ENCODE measurements around the gene RPS16. TPM values are rescaled to one million over a fixed set of nuclear protein-coding genes. Genes with fewer than 3 reads are reported as not detected.

RPS16 gene
- polyA plus RNA-seq, 3 donors = 689 to 2,619 (median 1,038) TPM

GRCh38 chr19:39430675-39431593, 4.8 kb downstream of the RPS16 start:
- Mint-ChIP-seq H3K36me3 (peaks cover 28 to 30% of the 10 kb centered on the region in 2 donors), H3K9me3 (peaks cover 0 to 3% (median 0%) of the 10 kb centered on the region in 7 donors), H3K27me3 (ENCODE audit: low read depth in 3 of 3) (peaks cover 2 to 6% (median 4%) of the 10 kb centered on the region in 3 donors), H3K4me3 (peak overlapping the region; percentile 39 to 60), H3K4me1 (peaks cover 32% of the 10 kb centered on the region), H3K27ac (peak overlapping the region; percentile 97 to 99 (median 98))
- Histone ChIP-seq H3K79me2 (ENCODE audit: insufficient read depth, low read length) (peaks cover 32% of the 10 kb centered on the region), H2AFZ (ENCODE audit: insufficient read depth, low read depth, low read length, poor library complexity, severe bottlenecking) (no peak overlapping the region), H3K4me3 (replicated peaks in 1 of 3; ENCODE audit: low read depth in 2 of 3, low read length in 3 of 3) (peak overlapping the region in 2 of 3 experiments; percentile 10 to 57), H3K36me3 (replicated peaks in 1 of 2; ENCODE audit: control insufficient read depth in 1 of 2, insufficient read depth in 2 of 2, low read length in 2 of 2) (peaks cover 24 to 30% of the 10 kb centered on the region in 2 donors), H3K9me3 (replicated peaks in 1 of 2; ENCODE audit: control insufficient read depth in 1 of 2, insufficient read depth in 1 of 2, low read length in 2 of 2) (no peaks in the 10 kb centered on the region), H3K4me1 (ENCODE audit: control insufficient read depth in 1 of 2, insufficient read depth in 2 of 2, low read length in 2 of 2) (peaks cover 31 to 39% of the 10 kb centered on the region in 2 donors), H3K9ac (ENCODE audit: insufficient read depth, low read length, poor library complexity, severe bottlenecking) (peak overlapping the region; percentile 76), H3K4me2 (replicated peaks; ENCODE audit: extremely low read depth, low read length, poor library complexity, severe bottlenecking) (peak overlapping the region; percentile 65), H4K20me1 (ENCODE audit: insufficient read depth, low read length) (peaks cover 19% of the 10 kb centered on the region), H3K27me3 (ENCODE audit: control insufficient read depth in 2 of 2, insufficient read depth in 2 of 2, low read length in 2 of 2) (peaks cover 0 to 7% of the 10 kb centered on the region in 2 donors), H3K27ac (ENCODE audit: low read depth in 1 of 2, low read length in 2 of 2) (peak overlapping the region; percentile 92 to 99)
- peak; percentile 95 to 99 (median 98) for DNase-seq
- WGBS (ENCODE audit: insufficient coverage) = 79% methylated on average over 4 of the region's 25 CpGs
- intact Hi-C loops (cut with micrococcal nuclease) = loop anchor here in 1 of 2 donors (2.0 kb wide), 2 partner anchors 18 to 34 kb away; partner anchors contain the start of gene PLEKHG2
- no peak for TF ChIP-seq CTCF (IDR thresholded peaks at IDR 0.05)

- peak in 1 of 3 donors; percentile 60 for DNase-seq
- peaks cover 10% of the 10 kb centered on the region for H4K20me1 ChIP-seq (ENCODE audit: insufficient read depth, low read length)
- H2AFZ ChIP-seq (ENCODE audit: insufficient read depth, low read depth, low read length, poor library complexity, severe bottlenecking) = no peak overlapping the region
- peaks cover 24 to 29% of the 10 kb centered on the region in 2 donors for H3K36me3 ChIP-seq (replicated peaks in 1 of 2; ENCODE audit: control insufficient read depth in 1 of 2, insufficient read depth in 2 of 2, low read length in 2 of 2)
- no peak overlapping the region for H3K4me3 Mint-ChIP-seq
- TF ChIP-seq CTCF (IDR thresholded peaks at IDR 0.05) = no peak
- peaks cover 0 to 7% of the 10 kb centered on the region in 2 donors for H3K27me3 ChIP-seq (ENCODE audit: control insufficient read depth in 2 of 2, insufficient read depth in 2 of 2, low read length in 2 of 2)
- peaks cover 17% of the 10 kb centered on the region for H3K4me1 Mint-ChIP-seq
- no peak overlapping the region for H3K4me2 ChIP-seq (replicated peaks; ENCODE audit: extremely low read depth, low read length, poor library complexity, severe bottlenecking)
- H3K4me1 ChIP-seq (ENCODE audit: control insufficient read depth in 1 of 2, insufficient read depth in 2 of 2, low read length in 2 of 2) = peaks cover 15 to 20% of the 10 kb centered on the region in 2 donors
- intact Hi-C loops (cut with micrococcal nuclease) = no loop called here
- H3K9me3 Mint-ChIP-seq = peaks cover 0 to 2% (median 0%) of the 10 kb centered on the region in 7 donors
- H3K27ac ChIP-seq (ENCODE audit: low read depth in 1 of 2, low read length in 2 of 2) = no peak overlapping the region
- H3K79me2 ChIP-seq (ENCODE audit: insufficient read depth, low read length) = peaks cover 8% of the 10 kb centered on the region
- no peak overlapping the region for H3K9ac ChIP-seq (ENCODE audit: insufficient read depth, low read length, poor library complexity, severe bottlenecking)
- H3K27me3 Mint-ChIP-seq (ENCODE audit: low read depth in 3 of 3) = peaks cover 2 to 6% (median 4%) of the 10 kb centered on the region in 3 donors
- peaks cover 22 to 27% of the 10 kb centered on the region in 2 donors for H3K36me3 Mint-ChIP-seq
- H3K27ac Mint-ChIP-seq = peak overlapping the region in 4 of 7 donors; percentile 40 to 98 (median 60)
- 60% methylated on average over 16 of the region's 23 CpGs for WGBS (ENCODE audit: insufficient coverage)
- H3K9me3 ChIP-seq (replicated peaks in 1 of 2; ENCODE audit: control insufficient read depth in 1 of 2, insufficient read depth in 1 of 2, low read length in 2 of 2) = no peaks in the 10 kb centered on the region
- no peak overlapping the region for H3K4me3 ChIP-seq (replicated peaks in 1 of 3; ENCODE audit: low read depth in 2 of 3, low read length in 3 of 3)
These were observed 7.3 kb downstream of the RPS16 start for GRCh38 chr19:39428283-39429112.
